Fibroblast of mammary gland (primary cell): Measurements from ENCODE around the gene FKBP15.
"Not testable (repeated sequence)": the region's sequence is repeated elsewhere in the genome, so short reads cannot be mapped to it uniquely, and the experiment has no call there.

ENCODE experiments used
- DNase-seq: peaks from one replicate; pipeline ENCODE4 v3.0.0-alpha.2; 2010; ENCODE audit warnings: low read depth
- H3K4me3 ChIP-seq: 2 replicates; pipeline ENCODE4 v1.5.1; 2011; ENCODE audit warnings: low read depth, mild to moderate bottlenecking, low read length, moderate library complexity; ENCODE audit not compliant: control insufficient read depth
- TF ChIP-seq, protein P1 (sequence below): conservative IDR thresholded peaks from 2 replicates; pipeline ENCODE4 v1.5.1; 2011; ENCODE audit warnings: low read depth, low read length, inconsistent platforms; ENCODE audit not compliant: control insufficient read depth, insufficient read depth

The FKBP15 gene

GRCh38 chr9:113129466-113129865 is 91.6 kb downstream of the FKBP15 start:
- no peak for DNase-seq
- H3K4me3 ChIP-seq, result no peak overlapping the region
- TF ChIP-seq, protein P1, sequence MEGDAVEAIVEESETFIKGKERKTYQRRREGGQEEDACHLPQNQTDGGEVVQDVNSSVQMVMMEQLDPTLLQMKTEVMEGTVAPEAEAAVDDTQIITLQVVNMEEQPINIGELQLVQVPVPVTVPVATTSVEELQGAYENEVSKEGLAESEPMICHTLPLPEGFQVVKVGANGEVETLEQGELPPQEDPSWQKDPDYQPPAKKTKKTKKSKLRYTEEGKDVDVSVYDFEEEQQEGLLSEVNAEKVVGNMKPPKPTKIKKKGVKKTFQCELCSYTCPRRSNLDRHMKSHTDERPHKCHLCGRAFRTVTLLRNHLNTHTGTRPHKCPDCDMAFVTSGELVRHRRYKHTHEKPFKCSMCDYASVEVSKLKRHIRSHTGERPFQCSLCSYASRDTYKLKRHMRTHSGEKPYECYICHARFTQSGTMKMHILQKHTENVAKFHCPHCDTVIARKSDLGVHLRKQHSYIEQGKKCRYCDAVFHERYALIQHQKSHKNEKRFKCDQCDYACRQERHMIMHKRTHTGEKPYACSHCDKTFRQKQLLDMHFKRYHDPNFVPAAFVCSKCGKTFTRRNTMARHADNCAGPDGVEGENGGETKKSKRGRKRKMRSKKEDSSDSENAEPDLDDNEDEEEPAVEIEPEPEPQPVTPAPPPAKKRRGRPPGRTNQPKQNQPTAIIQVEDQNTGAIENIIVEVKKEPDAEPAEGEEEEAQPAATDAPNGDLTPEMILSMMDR, result no peak

DNA sequence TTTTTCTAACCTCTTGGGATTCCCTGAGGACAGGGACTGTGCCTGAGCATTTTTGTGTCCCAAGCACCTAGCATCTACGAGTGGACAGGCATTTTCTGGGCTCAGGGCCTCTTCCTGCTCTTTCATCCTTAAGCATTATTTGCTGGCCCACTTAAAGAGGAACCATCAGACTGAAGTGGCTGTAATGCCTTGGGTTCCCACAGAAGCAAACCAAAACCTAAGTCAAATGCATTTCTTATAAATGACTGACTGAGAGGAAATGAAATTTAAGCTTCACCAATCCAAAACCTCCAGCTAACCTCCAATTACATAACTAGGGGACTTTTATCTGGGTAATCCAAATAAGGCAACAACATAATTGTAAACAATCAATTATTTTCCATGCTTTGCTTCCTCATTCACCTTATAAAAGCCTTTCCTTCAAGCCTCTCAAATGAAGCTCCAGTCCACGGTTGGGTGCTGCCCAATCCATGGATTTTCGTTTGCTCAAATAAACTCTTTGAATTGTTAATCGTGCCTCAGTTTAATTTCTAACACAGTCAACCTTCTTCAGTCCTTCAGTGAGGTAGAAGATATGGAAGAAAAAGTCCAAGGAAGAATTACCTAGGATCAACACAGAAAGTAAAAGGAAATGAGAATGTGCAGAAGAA is 95.6 kb downstream of the FKBP15 start:
- TF ChIP-seq, protein P1, result no peak
- DNase-seq, result no peak
- H3K4me3 ChIP-seq, result no peak overlapping the region

DNA sequence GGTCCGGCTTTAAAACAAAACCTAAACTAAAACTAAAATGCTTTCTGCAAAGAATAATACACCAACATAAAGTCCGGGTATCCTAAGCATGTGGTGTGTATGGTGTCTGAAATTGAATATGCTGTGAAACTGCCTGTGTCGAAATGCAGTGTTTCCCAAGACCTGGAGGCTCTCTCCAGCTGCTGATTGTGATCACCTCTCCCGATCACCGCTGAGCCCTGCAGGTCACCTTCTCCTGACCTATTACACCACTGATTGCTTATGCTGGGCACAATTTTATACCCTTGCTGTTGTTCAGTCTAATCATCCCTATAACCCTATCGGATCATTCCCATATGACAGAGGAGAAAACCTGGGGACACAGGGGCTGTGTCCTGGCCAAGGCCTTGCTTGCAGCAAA is 102.2 kb downstream of the FKBP15 start:
- not testable (repeated sequence) for DNase-seq, H3K4me3 ChIP-seq
